ENCODE results near the gene PDGFC.

PDGFC gene

GRCh38 chr4:156749426-156750403 is 221.9 kb downstream of the PDGFC start:
- no peak for TF ChIP-seq GATA2 (IDR thresholded peaks at IDR 0.05; ENCODE audit: low read depth, low read length)
- no peak for TF ChIP-seq GATA3 (IDR thresholded peaks at IDR 0.05; ENCODE audit: low read depth, low read length)

- TF ChIP-seq GATA3 (IDR thresholded peaks at IDR 0.05; ENCODE audit: low read depth, low read length), result no peak
- no peak for TF ChIP-seq GATA2 (IDR thresholded peaks at IDR 0.05; ENCODE audit: low read depth, low read length)
These were observed 225.5 kb downstream of the PDGFC start for GRCh38 chr4:156746111-156746510.

- TF ChIP-seq GATA3 (IDR thresholded peaks at IDR 0.05; ENCODE audit: low read depth, low read length) (no peak), GATA2 (IDR thresholded peaks at IDR 0.05; ENCODE audit: low read depth, low read length) (no peak)
These were observed 232.8 kb downstream of the PDGFC start for GRCh38 chr4:156738766-156739165.

- TF ChIP-seq GATA2 (IDR thresholded peaks at IDR 0.05; ENCODE audit: low read depth, low read length) (no peak), GATA3 (IDR thresholded peaks at IDR 0.05; ENCODE audit: low read depth, low read length) (no peak)
These were observed 236.4 kb downstream of the PDGFC start for GRCh38 chr4:156734965-156735895.

- TF ChIP-seq GATA3 (IDR thresholded peaks at IDR 0.05; ENCODE audit: low read depth, low read length) (no peak), GATA2 (IDR thresholded peaks at IDR 0.05; ENCODE audit: low read depth, low read length) (no peak)
These were observed 238.0 kb downstream of the PDGFC start for GRCh38 chr4:156733582-156733981.

GRCh38 chr4:156732634-156733033 is 239.0 kb downstream of the PDGFC start:
- no peak for TF ChIP-seq GATA3 (IDR thresholded peaks at IDR 0.05; ENCODE audit: low read depth, low read length)
- TF ChIP-seq GATA2 (IDR thresholded peaks at IDR 0.05; ENCODE audit: low read depth, low read length), result no peak

GRCh38 chr4:156729416-156729815 is 242.2 kb downstream of the PDGFC start:
- TF ChIP-seq GATA3 (IDR thresholded peaks at IDR 0.05; ENCODE audit: low read depth, low read length) (no peak), GATA2 (IDR thresholded peaks at IDR 0.05; ENCODE audit: low read depth, low read length) (no peak)

GRCh38 chr4:156725257-156725656 is 246.3 kb downstream of the PDGFC start:
- TF ChIP-seq GATA3 (IDR thresholded peaks at IDR 0.05; ENCODE audit: low read depth, low read length), result no peak

- TF ChIP-seq GATA2 (IDR thresholded peaks at IDR 0.05; ENCODE audit: low read depth, low read length) (no peak), GATA3 (IDR thresholded peaks at IDR 0.05; ENCODE audit: low read depth, low read length) (no peak)
These were observed 247.5 kb downstream of the PDGFC start for GRCh38 chr4:156723951-156724668.

- TF ChIP-seq GATA2 (IDR thresholded peaks at IDR 0.05; ENCODE audit: low read depth, low read length) (no peak), GATA3 (IDR thresholded peaks at IDR 0.05; ENCODE audit: low read depth, low read length) (no peak)
These were observed 253.4 kb downstream of the PDGFC start for GRCh38 chr4:156718226-156718625.

GRCh38 chr4:156711193-156711590 is 260.4 kb downstream of the PDGFC start:
- no peak for TF ChIP-seq GATA2 (IDR thresholded peaks at IDR 0.05; ENCODE audit: low read depth, low read length)
- no peak for TF ChIP-seq GATA3 (IDR thresholded peaks at IDR 0.05; ENCODE audit: low read depth, low read length)
